LNCAP (cell line): Measurements from ENCODE around the gene PCGF1.

Source experiments
- CTCF ChIP-seq: fragments of 450-650 bp; IDR thresholded peaks from 2 replicates; pipeline ENCODE4 v1.5.1; 2017; ENCODE audit warnings: mild to moderate bottlenecking

Gene PCGF1

GRCh38 chr2:74507145-74507925 lies at the start of gene PCGF1:
Gene PCGF1, minus strand, starts transcription at chr2:74507695. Its CDS starts 27 bp downstream, at chr2:74507668.
- no peak for TF ChIP-seq CTCF

DNA sequence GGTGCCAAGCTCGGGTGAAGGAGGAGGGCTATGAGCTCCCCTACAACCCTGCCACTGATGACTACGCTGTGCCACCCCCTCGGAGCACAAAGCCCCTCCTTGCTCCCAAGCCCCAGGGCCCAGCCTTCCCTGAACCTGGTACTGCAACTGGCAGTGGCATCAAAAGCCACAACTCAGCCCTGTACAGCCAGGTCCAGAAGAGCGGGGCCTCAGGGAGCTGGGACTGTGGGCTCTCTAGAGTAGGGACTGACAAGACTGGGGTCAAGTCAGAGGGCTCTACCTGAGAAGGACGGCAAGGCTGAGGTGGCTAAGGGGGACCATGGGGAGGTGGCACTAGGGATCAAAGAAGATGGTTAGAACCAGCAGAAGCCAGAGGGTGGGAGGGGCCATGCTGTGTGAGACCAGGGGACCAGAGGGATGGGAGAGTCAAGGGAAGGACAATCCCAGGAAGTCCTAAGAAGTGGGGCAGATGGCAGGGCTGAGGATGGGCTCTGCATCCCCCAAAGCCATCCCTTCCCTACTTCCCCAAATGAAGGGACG lies 49.4 kb upstream of the PCGF1 start:
- no peak for TF ChIP-seq CTCF

- TF ChIP-seq CTCF = no peak
These were observed 48.7 kb upstream of the PCGF1 start for GRCh38 chr2:74556159-74556558.

DNA sequence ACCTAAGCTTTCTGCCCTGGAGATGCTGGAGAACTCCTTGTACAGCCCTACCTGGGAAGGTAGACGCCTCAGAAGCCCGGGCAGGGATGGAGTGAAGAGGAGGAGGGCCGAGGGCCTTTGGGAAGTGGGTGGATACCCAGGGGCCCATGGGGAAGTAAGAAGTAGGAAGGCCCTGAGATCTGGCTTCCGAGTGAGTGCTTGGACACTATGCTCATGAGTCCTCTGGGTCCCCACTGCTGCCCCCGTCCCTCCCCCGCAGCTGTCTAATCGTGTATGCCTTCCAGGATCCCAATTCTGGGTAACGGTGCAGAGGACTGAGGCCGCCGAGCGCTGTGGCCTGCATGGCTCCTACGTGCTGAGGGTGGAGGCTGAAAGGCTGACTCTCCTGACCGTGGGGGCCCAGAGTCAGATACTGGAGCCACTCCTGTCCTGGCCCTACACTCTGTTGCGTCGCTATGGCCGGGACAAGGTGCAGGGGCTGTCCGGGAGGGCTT lies 48.2 kb upstream of the PCGF1 start:
- TF ChIP-seq CTCF = no peak

GRCh38 chr2:74554820-74555531 lies 47.5 kb upstream of the PCGF1 start:
- no peak for TF ChIP-seq CTCF

DNA sequence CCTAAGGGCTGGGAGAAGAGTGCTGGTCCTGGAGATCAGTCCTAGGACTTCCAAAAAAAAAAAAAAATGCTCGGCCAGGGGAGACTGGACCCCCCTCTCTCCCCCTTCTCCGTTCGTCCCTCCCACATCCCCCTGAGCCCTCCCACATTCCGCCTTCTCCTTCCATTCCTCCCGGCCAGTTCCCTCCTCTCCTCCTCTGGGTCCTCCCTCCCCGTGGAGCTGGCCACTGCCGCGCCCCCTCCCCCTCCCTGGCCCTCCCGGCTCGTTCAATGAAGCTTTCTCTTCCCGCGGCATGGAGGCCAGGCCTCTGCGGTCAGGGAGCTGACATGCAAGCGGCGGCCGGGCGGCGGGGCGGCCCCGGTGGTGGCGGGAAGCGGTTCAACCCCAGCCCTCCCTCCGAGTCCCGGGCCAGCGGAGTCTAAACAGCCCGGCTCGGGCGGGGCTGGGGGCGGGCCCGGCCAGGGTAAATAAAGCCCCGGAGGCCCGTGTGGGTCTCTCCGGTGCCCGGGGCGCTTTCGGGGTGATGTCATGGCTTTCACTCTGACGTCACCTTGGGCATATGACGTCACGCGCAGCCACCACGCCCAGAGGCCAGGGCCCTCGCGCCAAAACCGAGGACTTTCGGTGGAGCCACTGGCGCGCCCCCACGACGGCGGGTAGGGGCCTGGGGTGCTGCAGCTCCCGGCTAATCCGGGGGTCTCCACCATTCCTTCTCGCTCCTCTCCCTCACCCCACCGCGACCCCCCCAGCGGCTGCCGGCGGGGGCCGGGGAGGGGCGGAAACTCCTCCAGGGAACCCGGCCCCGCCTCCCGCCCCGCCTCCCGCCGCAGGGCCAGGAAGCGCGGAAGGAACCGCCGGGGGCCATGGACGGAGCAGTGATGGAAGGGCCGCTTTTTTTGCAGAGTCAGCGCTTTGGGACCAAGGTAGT lies 46.7 kb upstream of the PCGF1 start, which contains the start of the genes DOK1 and LOXL3:
Gene DOK1 (plus strand): TSS at position 829 of the 928 bp plus-strand sequence. CDS start 35 bp downstream, at position 864.
Gene LOXL3 (minus strand): TSS at position 51 of the 928 bp plus-strand sequence. CDS start 1,308 bp downstream, outside the sequence.
- TF ChIP-seq CTCF = no peak
